GM19099 (cell line): ENCODE data around the gene LHFPL3.

Experiments
- POLR2A ChIP-seq: IDR thresholded peaks from 3 replicates; pipeline ENCODE4 v1.6.1; 2011; ENCODE audit warnings: low read depth; ENCODE audit not compliant: insufficient read length; ENCODE audit errors: extremely low read depth

The LHFPL3 gene

DNA sequence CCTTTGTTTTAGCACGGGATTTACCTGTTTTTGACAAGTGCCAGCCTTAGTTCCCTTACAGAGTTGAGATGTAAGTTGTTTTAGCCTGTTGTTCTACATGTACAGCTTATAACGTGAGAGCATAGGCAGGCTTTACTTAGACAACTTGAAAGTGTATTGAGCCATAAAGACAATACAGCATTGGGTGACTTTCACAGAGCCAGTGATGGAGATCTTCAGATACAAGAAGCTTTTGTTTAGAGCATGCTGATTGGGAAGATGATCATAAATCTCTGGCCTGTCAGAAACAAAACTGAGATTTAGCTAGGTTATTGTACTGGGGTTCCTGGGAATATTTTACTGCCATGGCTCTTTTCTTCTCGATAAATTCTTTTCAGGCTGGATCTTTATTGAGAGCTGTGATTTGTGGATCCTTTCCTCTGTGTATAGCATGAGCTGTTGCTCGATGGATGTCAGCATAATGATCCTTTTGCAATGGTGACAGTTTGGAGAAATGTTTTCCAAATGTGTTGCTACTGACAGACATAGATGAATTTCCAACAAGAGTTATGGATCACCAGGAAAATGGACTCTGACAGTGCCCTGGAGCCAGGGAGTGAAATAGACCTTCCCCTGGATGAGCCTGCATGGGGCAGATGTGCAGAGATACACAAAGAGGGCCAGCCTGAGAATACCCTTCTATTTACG, 30.2 kb downstream of the LHFPL3 start:
- no peak for TF ChIP-seq POLR2A

DNA sequence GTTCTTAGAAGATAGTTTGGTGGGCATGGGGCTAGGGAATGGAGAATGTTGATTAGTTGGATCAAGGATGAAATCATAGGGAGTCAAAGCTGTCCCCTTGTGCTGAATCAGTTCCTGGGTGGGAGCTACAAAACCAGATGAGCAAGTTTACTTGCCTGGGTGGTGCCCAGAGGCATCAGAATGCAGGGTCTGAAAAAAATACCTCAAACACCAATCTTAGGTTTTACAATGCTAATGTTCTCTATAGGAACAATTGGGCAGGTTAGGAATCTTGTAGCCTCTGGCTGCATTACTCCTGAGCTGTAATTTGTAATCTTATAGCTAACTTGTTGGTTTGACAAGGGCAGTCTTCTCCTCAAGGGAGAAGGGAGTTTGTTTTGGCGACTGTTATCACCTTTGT, 34.4 kb downstream of the LHFPL3 start:
- TF ChIP-seq POLR2A, result no peak

DNA sequence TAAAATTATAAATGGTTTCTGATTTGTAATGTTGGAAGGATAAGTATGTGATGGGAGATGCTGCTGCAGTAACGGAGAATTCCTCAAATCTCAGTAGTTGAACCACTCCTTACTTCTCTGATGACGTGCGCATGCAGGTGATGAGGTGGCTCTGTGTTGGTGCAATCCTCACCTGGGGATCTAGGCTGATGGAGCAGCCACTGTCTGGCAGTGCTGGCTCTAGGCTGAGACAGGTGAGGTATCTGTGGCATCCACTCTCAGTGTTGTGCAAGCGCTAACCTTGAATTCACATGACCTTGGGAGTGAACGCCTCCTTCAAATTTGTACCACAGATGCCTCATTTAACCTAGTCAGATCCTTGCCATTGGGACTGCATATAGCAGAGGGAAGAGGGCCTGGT, 35.0 kb downstream of the LHFPL3 start:
- TF ChIP-seq POLR2A, result no peak

DNA sequence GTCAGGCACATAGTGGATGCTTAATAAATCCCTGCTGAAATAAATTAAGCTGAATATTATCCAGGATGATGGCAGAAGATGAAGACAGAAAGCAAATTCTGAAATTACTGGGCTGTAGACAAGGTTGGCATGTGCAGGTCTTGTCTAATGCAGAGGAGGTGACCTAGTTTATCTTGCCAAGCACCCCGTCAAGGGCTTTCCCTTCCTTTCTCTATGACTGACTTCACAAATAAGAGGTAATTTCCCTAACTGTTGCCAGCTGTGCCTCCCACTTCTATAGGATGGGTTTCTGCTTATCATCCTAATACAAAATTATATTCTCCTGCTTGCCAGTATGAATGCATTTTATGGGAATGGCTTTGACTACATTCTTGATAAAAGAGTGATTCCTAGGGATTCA, 38.0 kb downstream of the LHFPL3 start:
- TF ChIP-seq POLR2A, result no peak

DNA sequence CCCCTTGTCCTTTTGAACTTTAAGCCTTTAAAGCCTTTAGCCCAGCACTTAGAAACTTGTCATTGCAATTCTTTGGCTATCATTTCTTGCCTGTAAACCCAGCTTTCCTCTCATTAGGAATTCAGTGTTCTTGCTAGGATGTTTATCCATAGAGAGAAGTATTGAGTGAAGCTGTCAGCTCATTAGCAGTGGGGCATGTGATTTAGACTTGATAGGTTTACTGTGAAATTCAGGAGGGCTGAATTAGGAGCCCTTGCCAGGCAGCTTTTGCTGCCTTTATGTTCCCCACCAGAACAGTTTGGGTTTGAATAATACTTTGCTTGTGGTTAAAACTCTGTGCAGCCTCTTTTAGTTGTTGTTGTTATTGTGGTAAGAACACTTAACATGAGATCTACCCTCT, 39.5 kb downstream of the LHFPL3 start:
- TF ChIP-seq POLR2A, result no peak

DNA sequence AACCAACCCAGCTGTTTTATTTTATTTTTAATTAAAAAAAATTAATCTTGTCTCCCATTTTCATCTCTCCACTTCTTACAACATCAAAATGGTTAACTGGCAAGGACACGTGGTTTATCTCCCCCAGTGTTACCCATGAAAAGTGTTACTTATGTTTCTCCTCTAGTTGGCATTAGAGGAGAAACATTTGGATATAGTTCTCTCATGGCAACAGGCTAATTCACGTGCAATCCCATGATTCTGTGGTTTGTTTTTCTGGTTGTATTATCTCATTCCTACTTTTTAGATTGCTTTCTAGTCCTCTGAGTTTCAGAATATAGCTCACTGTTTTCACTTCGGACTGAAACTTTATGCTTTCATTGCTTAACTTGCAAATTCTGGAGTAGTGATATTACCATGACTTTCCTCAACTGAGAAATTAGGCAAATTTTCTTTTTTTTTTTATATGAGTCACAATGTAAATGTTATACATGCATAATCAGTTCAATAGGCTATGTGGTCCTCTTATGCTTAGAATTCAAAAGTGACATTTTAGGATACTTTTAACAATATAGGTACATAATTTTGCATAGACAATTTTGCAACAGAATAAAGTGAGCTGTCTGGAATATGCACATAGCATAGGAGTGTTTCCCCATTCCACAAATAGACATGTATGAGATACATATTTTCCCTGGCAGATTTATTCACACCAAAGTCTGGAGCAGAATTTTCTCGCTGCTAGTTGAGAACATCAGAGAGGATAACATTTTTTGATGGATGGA, 43.0 kb downstream of the LHFPL3 start:
- no peak for TF ChIP-seq POLR2A

DNA sequence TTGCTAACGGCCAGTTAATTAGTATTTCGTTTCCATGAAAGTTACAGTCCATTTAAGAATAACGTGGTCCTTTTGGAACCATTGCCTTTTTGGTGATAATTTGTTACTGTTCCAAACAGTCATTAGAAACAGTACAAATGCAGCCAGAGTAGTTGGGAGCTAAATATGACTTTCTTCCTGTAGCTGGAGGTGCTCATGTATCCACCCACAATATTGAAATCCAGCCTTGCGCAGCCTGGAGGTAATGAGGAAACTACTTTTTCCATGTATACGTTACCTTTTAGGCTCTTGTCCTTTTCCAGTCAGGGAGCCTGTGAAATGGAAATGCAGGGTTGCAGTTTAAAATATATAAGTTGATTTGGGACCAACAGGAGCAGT, 43.6 kb downstream of the LHFPL3 start:
- TF ChIP-seq POLR2A, result no peak

DNA sequence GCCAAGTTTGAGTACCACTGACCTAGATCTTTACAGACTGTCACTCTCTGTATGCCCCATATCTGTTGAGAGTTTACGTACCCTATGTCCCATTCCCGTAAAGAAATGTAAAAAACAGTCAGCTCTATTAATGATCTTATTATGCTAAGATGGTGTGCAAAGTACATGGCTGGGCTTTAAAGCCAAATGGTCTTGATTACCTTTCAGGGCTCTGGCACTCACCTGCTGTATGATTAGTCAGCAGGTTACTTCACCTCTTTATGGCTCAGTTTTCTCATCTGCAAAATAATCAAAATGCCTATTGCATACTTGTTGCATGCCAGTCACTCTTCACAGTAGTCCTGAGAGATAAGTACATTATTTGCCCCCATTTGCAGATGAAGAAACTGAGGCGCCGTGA, 54.2 kb downstream of the LHFPL3 start:
- no peak for TF ChIP-seq POLR2A

DNA sequence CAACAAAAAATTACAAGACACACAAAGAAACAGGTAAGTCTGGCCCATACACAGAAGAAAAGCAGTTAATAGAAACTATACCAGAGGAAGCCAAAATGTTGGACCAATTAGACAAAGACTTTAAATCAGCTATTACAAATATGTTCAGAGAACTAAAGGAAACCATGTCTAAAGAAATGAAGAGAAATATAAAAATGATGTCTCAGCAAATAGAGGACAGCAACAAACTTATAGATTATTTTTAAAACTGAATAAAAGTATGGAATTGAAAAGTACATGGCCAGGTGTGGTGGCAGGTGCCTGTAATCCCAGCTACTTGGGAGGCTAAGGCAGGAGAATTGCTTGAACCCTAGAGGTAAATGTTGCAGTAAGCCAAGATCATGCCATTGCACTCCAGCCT, 58.5 kb downstream of the LHFPL3 start:
- TF ChIP-seq POLR2A, result no peak

DNA sequence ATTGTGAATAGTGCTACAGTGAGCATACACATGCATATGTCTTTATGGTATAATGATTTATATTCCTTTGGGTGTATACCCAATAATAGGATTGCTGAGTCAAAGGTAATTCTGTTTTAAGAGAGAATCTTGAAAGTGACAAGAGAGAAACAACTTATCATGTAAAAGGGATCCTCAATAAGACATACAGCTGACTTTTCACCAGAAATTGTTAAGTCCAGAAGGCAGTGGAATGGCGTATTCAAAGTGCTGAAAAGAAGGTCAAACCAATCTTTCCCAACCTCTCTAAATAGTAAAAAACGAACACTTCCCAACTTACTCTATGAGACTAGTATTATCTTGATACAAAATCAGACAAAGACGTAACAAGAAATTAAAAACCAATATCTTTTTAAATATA, 59.8 kb downstream of the LHFPL3 start:
- TF ChIP-seq POLR2A, result no peak

DNA sequence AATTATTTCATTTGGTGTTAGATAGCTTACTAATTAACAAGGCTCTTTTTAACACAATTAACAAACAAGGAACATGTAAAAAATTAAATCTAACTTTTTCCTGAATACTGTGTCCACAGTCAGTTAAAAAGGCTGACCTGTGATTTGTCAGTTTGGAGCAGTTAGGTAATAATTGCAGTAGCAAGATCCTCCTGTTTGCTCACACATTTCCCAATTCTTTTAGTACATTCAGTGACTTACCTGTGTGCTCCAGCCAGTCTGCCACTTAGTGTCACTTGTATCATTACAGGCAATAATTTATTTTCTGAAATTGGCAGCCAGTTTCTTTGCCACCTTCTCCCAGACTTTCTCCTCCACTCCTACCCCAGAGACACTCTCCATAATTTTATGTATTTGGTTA, 66.8 kb downstream of the LHFPL3 start:
- TF ChIP-seq POLR2A, result no peak

DNA sequence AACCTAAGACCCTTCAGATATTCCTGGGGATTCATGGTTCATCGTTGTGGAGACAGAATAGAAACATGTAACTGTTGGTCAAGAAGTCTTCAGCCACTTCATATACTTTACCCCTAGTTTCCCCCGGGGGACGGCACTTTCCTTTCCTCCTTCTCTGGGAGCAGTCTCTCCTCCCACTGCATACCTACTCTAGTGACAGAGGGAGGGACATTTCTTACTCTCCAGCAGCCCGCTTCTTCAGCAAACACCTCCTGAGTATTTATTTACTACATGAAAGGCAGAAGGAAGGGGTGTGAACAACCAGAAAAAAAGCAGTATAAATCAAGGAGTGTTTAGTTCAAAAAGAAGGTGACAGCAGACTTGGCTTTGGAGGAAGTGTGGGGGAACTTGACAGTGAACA, 69.0 kb downstream of the LHFPL3 start:
- TF ChIP-seq POLR2A, result no peak

DNA sequence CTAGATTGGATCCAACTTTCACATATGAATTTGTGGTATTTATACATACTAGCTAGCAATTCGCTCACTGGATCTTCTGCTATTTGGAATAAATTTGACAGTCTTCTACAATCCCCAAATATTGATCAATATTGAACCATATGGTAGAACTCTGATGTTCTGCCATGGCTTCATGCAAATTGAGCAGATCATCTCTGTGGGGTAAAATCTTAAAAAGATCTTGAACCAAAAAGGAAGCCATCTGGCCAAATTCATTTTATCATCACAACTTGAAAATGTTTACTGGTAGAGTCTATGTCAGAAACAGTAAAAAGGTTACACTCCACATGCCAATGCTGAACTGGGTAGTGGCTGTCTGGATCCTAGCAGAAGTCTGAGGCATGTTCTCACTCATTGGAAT, 80.0 kb downstream of the LHFPL3 start:
- no peak for TF ChIP-seq POLR2A

DNA sequence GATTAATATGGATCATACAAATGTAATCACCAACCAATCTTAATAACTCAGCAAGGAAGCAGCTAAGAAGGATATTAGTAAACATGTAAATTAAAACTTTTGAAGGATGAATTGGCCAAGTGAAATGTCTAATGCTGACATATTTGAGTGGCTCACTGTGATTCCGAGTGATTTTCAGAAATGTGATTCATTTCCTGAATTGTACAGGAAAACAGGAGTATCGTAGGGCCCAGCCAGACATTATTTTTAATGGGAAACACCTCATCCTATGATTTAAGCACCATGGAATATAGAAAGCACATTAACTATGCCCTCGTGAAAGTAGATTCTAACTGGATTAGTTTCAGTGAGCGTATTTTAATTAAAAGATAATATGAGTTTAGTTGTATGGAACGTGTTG, 82.3 kb downstream of the LHFPL3 start:
- no peak for TF ChIP-seq POLR2A

DNA sequence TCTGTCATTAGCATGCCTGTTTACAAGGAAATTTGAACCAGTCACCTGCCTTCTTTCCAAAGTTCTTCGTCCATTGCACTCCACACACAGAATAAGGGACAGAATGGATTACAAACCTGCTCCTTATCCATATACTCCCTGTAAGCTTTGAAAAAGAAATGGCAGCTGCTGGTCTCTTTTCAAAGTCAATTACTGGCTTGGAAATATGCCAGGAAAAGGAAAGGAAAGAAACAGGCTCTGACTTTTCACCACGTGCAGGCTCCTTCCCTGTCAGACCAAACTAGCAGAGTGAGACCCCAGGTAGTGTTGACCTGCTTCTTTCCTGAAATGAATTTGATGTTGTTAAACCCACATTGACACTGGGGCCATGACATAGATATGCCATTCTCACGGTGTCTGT, 84.5 kb downstream of the LHFPL3 start:
- TF ChIP-seq POLR2A, result no peak

DNA sequence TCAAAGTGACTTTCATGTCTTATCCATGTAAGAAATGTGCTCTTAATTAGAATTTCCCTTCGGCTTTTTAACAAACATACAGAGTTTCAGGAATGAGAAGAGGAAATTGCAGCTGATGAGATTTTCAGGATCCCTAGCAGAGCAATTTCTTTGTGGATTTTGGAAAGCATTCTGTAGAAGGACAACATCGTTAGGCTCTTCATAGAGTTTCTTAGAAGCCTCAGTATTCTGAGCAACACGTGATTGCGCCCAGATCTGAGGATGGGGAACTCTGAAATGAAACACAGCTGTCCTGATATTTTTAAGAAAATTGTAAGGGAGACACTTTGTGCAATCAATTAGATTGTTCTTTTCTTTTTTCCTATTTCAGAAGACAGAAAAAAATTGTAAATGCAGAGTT, 85.8 kb downstream of the LHFPL3 start:
- no peak for TF ChIP-seq POLR2A

DNA sequence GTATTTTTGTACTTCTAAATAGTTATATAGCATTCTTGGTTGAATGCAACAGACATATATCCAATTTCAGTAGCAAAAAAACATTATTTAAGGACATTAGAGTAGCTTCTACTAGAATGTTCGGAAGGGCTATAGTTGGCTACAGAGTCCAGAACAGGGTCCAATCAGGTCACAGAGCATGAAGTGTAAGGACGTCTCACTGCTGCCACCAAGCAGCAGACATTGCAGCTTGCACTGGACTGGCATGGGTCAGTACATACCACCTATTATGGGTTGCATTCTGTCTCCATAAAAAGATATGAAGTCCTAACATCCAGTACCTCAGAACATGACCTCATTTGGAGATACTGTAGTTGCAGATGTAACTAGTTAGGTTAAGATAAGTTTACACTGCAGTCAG, 87.3 kb downstream of the LHFPL3 start:
- TF ChIP-seq POLR2A, result no peak

DNA sequence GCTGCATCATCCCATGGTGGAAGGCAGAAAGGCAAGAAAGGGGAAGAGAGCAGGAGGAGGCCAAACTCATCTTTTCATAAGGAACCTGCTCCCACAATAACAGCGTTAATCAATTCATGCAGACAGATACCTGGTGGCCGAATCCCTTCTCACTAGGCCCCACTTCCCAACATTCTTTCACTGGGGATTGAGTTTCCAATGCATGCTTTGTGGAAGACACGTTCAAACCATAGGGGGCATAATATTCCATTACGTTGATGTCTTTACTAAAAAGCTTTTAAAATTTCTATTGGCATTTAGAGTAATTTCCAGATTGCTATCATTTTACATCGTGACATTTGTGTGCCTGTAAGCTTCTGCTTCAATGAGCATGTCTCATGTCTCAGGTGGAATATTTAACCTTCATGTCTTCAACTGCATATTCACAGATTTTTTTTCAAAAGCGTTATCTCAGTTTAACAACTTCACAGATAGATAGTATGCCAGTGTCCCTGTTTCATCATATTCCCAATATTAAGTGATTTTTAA, 88.5 kb downstream of the LHFPL3 start:
- TF ChIP-seq POLR2A, result no peak
